Epithelial cell of alveolus of lung (primary cell): Measurements from ENCODE around the gene TPRG1. TPM values are rescaled to one million over a fixed set of nuclear protein-coding genes. Genes with fewer than 3 reads are reported as not detected.

Experiments
- total RNA-seq: library from RNA; depleted of rRNA; stranded (reverse); fragments of >200 nt; gene quantifications from 2 replicates; pipeline ENCODE4 v1.2.1, GENCODE V29; 2015

The TPRG1 gene, protein sequence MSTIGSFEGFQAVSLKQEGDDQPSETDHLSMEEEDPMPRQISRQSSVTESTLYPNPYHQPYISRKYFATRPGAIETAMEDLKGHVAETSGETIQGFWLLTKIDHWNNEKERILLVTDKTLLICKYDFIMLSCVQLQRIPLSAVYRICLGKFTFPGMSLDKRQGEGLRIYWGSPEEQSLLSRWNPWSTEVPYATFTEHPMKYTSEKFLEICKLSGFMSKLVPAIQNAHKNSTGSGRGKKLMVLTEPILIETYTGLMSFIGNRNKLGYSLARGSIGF
- total RNA-seq = 0.13 TPM in 1 of 2 replicates, not detected in the other

DNA sequence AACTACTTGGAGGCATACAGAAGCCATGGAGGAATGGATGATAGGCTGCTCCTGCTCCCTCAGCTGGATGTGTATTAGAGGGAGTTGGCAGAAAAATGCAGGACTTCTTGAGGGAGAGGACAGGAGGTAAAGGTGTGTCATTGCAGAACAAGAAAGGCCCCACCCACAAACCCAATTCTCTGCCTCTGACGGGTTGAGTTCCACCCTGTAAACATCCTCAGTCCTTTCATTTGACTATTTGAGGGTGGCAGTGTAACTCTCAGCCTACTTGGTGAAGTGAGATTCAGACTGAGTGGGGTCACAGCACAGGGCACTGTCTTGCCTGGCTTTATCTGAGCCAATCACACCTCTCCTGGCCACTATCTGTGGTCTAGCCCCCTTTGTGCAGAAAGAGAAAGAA lies at the start of gene TPRG1:
TSS of gene TPRG1 (plus strand) at position 265 of the 400 bp plus-strand sequence. CDS start 35,414 bp downstream, outside the sequence.

